T follicular helper cell (primary cell): Measurements from ENCODE around the gene SHKBP1.
"Not testable (repeated sequence)": the region's sequence is repeated elsewhere in the genome, so short reads cannot be mapped to it uniquely, and the experiment has no call there.

Source experiments
- DNase-seq: peaks from one replicate; pipeline ENCODE4 v3.0.0-alpha.2; 2020; ENCODE audit warnings: low read depth
- total RNA-seq, 2 experiments: gene quantifications; one replicate each; lab custom pipeline; 2026; lab: John Stamatoyannopoulos, UW

SHKBP1 gene
- total RNA-seq, result 80.1 to 107 reads per million in 2 experiments

- DNase-seq, result peak; percentile 89
Observed at GRCh38 chr19:40576585-40577451, at the start of gene SHKBP1. Gene SHKBP1, plus strand, starts transcription at chr19:40576873. Its CDS starts 27 bp downstream, at chr19:40576900.

GRCh38 chr19:40528078-40528477 is 48.6 kb upstream of the SHKBP1 start:
- no peak for DNase-seq

- no peak for DNase-seq
Observed at GRCh38 chr19:40528533-40529092, 48.1 kb upstream of the SHKBP1 start.

- DNase-seq, result peak; percentile 81
Observed at GRCh38 chr19:40529093-40529954, 47.3 kb upstream of the SHKBP1 start.

- DNase-seq, result no peak
Observed at GRCh38 chr19:40530091-40530901, 46.4 kb upstream of the SHKBP1 start.

GRCh38 chr19:40533508-40533907 is 43.2 kb upstream of the SHKBP1 start:
- no peak for DNase-seq

GRCh38 chr19:40534148-40534547 is 42.5 kb upstream of the SHKBP1 start:
- no peak for DNase-seq

- DNase-seq, result no peak
Observed at GRCh38 chr19:40539070-40539469, 37.6 kb upstream of the SHKBP1 start.

GRCh38 chr19:40542202-40542859 is 34.3 kb upstream of the SHKBP1 start:
- no peak for DNase-seq

GRCh38 chr19:40543029-40543597 is 33.6 kb upstream of the SHKBP1 start:
- no peak for DNase-seq

GRCh38 chr19:40546153-40546841 is 30.4 kb upstream of the SHKBP1 start:
- DNase-seq, result not testable (repeated sequence)

- not testable (repeated sequence) for DNase-seq
Observed at GRCh38 chr19:40547190-40547589, 29.5 kb upstream of the SHKBP1 start.

- DNase-seq, result no peak
Observed at GRCh38 chr19:40547836-40548235, 28.8 kb upstream of the SHKBP1 start.

GRCh38 chr19:40549007-40549708 is 27.5 kb upstream of the SHKBP1 start:
- DNase-seq, result peak; percentile 61

GRCh38 chr19:40550951-40551350 is 25.7 kb upstream of the SHKBP1 start:
- no peak for DNase-seq

GRCh38 chr19:40552848-40553247 is 23.8 kb upstream of the SHKBP1 start:
- DNase-seq, result no peak

- DNase-seq, result no peak
Observed at GRCh38 chr19:40553885-40554857, 22.5 kb upstream of the SHKBP1 start.
